GM12878 (cell line): ENCODE results near the gene CSF1. TPM values are rescaled to one million over a fixed set of nuclear protein-coding genes. Genes with fewer than 3 reads are reported as not detected.

ENCODE experiments used
- ATAC-seq: fragments of 200-7000 bp; cut with Tn5 transposase; 3 replicates; pipeline ENCODE4 v1.9.1; 2020; ENCODE audit warnings: mild to moderate bottlenecking, moderate library complexity
- BruUV-seq: library from RNA; stranded (reverse); fragments of 400-500 nt; replicated peaks from 2 replicates; lab custom pipeline; 2021; lab: Mats Ljungman, UMichigan
- CTCF ChIA-PET: fragments of 300-600 bp; sonication (Branson Sonifier 250); formaldehyde crosslinking; extraction: SDS; loops from one replicate; lab custom pipeline; 2021; ENCODE audit warnings: inconsistent platforms; lab: Yijun Ruan, JAX
- POLR2A ChIA-PET: fragments of 350-600 bp; formaldehyde crosslinking; extraction: SDS; loops from one replicate; lab custom pipeline; 2021; ENCODE audit warnings: inconsistent platforms; lab: Charles Lee
- RAD21 ChIA-PET: fragments of 300-600 bp; sonication (Branson Sonifier 250); formaldehyde crosslinking; loops from one replicate; lab custom pipeline; 2023; ENCODE audit warnings: antibody characterized with exemption; ENCODE audit not compliant: unreplicated experiment; lab: Charles Lee
- SMC1A ChIA-PET: fragments of 300-600 bp; sonication (Branson Sonifier 250); formaldehyde crosslinking; loops from one replicate; lab custom pipeline; 2023; ENCODE audit not compliant: unreplicated experiment, uncharacterized antibody; lab: Charles Lee
- DNase-seq: peaks from one replicate; pipeline ENCODE4 v3.0.0-alpha.2; 2011; ENCODE audit warnings: low read depth, low spot score
- FAIRE-seq: peaks from 3 replicates; lab custom pipeline; 2011; peaks lifted over from hg19 to GRCh38; lab: Jason Lieb, UNC
- H2AFZ ChIP-seq: 2 replicates; pipeline ENCODE4 v1.6.0; 2011; ENCODE audit warnings: low read depth, low read length, control low read depth; ENCODE audit not compliant: control insufficient read depth
- H3K27ac ChIP-seq: 2 replicates; pipeline ENCODE4 v1.5.1; 2011; ENCODE audit warnings: control low read depth; ENCODE audit not compliant: control insufficient read depth, insufficient read depth
- H3K27me3 ChIP-seq, 2 experiments: replicated peaks in 1 of 2; 2 replicates each; pipeline versions ENCODE4 v1.6.0 to v1.6.1; 2011; ENCODE audit warnings: low read length in 1 of 2; ENCODE audit not compliant: control insufficient read depth in 2 of 2, insufficient read depth in 2 of 2
- H3K36me3 ChIP-seq, 2 experiments: 2 replicates each; pipeline ENCODE4 v1.5.1; 2011; ENCODE audit warnings: low read length in 1 of 2; ENCODE audit not compliant: control insufficient read depth in 2 of 2, insufficient read depth in 2 of 2
- H3K4me1 ChIP-seq: 2 replicates; pipeline ENCODE4 v1.6.1; 2011; ENCODE audit warnings: mild to moderate bottlenecking, low read length, moderate library complexity, mixed read lengths; ENCODE audit not compliant: control insufficient read depth, insufficient read depth
- H3K4me2 ChIP-seq: 2 replicates; pipeline ENCODE4 v1.6.0; 2011; ENCODE audit warnings: control low read depth; ENCODE audit not compliant: control insufficient read depth, insufficient read depth
- H3K4me3 ChIP-seq: fragments of 200-600 bp; sonication (generic); 2 replicates; pipeline ENCODE4 v1.5.1; 2016
- H3K79me2 ChIP-seq: 2 replicates; pipeline ENCODE4 v1.6.0; 2011; ENCODE audit warnings: low read length; ENCODE audit not compliant: control insufficient read depth, insufficient read depth
- H3K9ac ChIP-seq: 2 replicates; pipeline ENCODE4 v1.8.0; 2011; ENCODE audit warnings: low read length, control low read depth, mixed read lengths; ENCODE audit not compliant: control insufficient read depth, insufficient read depth
- H3K9me3 ChIP-seq: replicated peaks from 3 replicates; pipeline ENCODE4 v1.5.1; 2011; ENCODE audit warnings: mild to moderate bottlenecking, low read length; ENCODE audit not compliant: control insufficient read depth, insufficient read depth
- H4K20me1 ChIP-seq: 2 replicates; pipeline ENCODE4 v1.6.0; 2011; ENCODE audit not compliant: control insufficient read depth, insufficient read depth
- BRCA1 ChIP-seq: IDR thresholded peaks from 2 replicates; pipeline ENCODE4 v1.6.1; 2011; ENCODE audit warnings: low read depth, low read length, improper control_type of control experiment
- CEBPB ChIP-seq, 2 experiments: fragments of 150-350 bp in 1 of 2; IDR thresholded peaks; 2 replicates each; pipeline ENCODE4 v1.6.1; 2012 to 2014; ENCODE audit warnings: low read depth in 2 of 2, low read length in 2 of 2, borderline replicate concordance in 1 of 2, inconsistent platforms in 1 of 2
- EP300 ChIP-seq, 2 experiments: fragments of 150-350 bp in 1 of 2; IDR thresholded peaks; 2 replicates each; pipeline ENCODE4 v1.6.1; 2011 to 2012; ENCODE audit warnings: low read depth in 2 of 2, low read length in 2 of 2, borderline replicate concordance in 1 of 2, improper control_type of control experiment in 1 of 2, inconsistent platforms in 1 of 2; ENCODE audit not compliant: control insufficient read depth in 1 of 2
- NFYA ChIP-seq: IDR thresholded peaks from 2 replicates; pipeline ENCODE4 v1.6.1; 2011; ENCODE audit warnings: low read depth, mild to moderate bottlenecking, low read length, improper control_type of control experiment, borderline replicate concordance
- POLR2AphosphoS2 ChIP-seq: IDR thresholded peaks from 2 replicates; pipeline ENCODE4 v1.6.1; 2011; ENCODE audit warnings: low read depth, mild to moderate bottlenecking, low read length, improper control_type of control experiment, moderate library complexity
- SREBF1 ChIP-seq: IDR thresholded peaks from 2 replicates; pipeline ENCODE4 v1.6.1; 2012; ENCODE audit warnings: mild to moderate bottlenecking, low read length
- TARDBP ChIP-seq: IDR thresholded peaks from 2 replicates; pipeline ENCODE4 v1.6.1; 2016; ENCODE audit warnings: borderline replicate concordance
- USF1 ChIP-seq: IDR thresholded peaks from 2 replicates; pipeline ENCODE4 v1.6.1; 2011; ENCODE audit warnings: borderline replicate concordance, low read depth, mild to moderate bottlenecking, moderate library complexity, mixed read lengths, low read length; ENCODE audit not compliant: insufficient read depth; ENCODE audit errors: extremely low read length
- USF2 ChIP-seq: IDR thresholded peaks from 2 replicates; pipeline ENCODE4 v1.6.1; 2011; ENCODE audit warnings: low read depth, low read length, improper control_type of control experiment, borderline replicate concordance
- WRNIP1 ChIP-seq: IDR thresholded peaks from 2 replicates; pipeline ENCODE4 v1.6.1; 2011; ENCODE audit warnings: low read depth, low read length, improper control_type of control experiment, borderline replicate concordance
- WGBS: methylation state at CpG from one replicate; pipeline ENCODE4 v1.1.6; 2016; ENCODE audit warnings: low lambda C conversion rate; ENCODE audit not compliant: insufficient replicate concordance, insufficient coverage; ENCODE audit errors: missing lambda C conversion rate; 5-methylcytosine and 5-hydroxymethylcytosine counted together
- in situ Hi-C: fragments of 300-500 bp; cut with MboI; formaldehyde crosslinking; loops from 9 replicates; pipeline ENCODE4 v1.14.3; 2018; ENCODE audit warnings: mixed read lengths
- intact Hi-C: fragments of 100-400 bp; cut with micrococcal nuclease; formaldehyde crosslinking; loops from one replicate; pipeline ENCODE4 v1.14.2; 2022; ENCODE audit not compliant: unreplicated experiment
- polyA plus RNA-seq, 11 experiments: library from polyadenylated mRNA; depleted of rRNA in 4 of 11; unstranded in 6 of 11; stranded (reverse) in 5 of 11; fragments of >200 nt; fragmentation: Nextera tagmentation in 4 of 11; fragmentation: Illumina TruSeq in 1 of 11; extraction: Ambion mirVana in 4 of 11; extraction: Trizol in 1 of 11; gene quantifications; 1 replicate in 1 of 11; 2 replicates in 10 of 11; pipeline versions ENCODE4 v1.2.1 to v1.2.3, GENCODE V29; 2011 to 2016; ENCODE audit warnings: inconsistent platforms in 2 of 11, missing spikeins in 2 of 11, low read depth in 1 of 11
- total RNA-seq, 4 experiments: library from RNA; depleted of rRNA in 3 of 4; stranded (reverse); fragments of >200 nt in 3 of 4; fragmentation: Illumina TruSeq in 1 of 4; extraction: Trizol in 1 of 4; gene quantifications; 2 replicates each; pipeline versions ENCODE4 v1.2.1 to v1.2.3, GENCODE V29; 2013 to 2021
- TF ChIP-seq, protein P1 (sequence below): IDR thresholded peaks from 2 replicates; pipeline ENCODE4 v1.6.1; 2011; ENCODE audit warnings: low read depth, mild to moderate bottlenecking, low read length, moderate library complexity, borderline replicate concordance; ENCODE audit errors: extremely low read depth

The CSF1 gene
- total and polyA plus RNA-seq, 10 of the 15 experiments (the other 5 are each of a cell fraction or from before 2014, with no cell fraction given): 1.2 to 32.4 (median 13.0) TPM

DNA sequence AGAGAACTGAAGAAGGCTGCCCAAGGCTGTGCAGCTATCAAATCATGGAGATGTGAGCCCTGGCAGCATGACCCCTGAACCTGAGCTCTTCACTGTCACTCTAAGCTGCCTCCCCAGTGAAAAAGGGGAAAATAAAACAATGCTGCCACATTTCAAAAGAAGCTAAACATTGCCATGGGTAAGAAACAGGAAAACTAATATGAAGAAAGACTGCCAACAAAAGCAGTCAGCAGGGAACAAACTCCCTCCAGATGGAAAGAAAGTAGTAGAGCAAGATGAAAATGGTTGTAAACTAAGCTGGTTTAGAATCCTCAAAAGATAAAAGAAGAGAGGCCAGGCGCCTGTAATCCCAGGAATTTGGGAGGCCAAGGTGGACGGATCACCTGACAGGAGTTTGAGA is 36.2 kb upstream of the CSF1 start:
- intact Hi-C loops: no loop called here
- TF ChIP-seq POLR2AphosphoS2 (no peak), USF1 (no peak), EP300 (IDR thresholded peaks at IDR 0.05; ENCODE audit: borderline replicate concordance in 1 of 2, control insufficient read depth in 1 of 2, low read depth in 2 of 2, low read length in 2 of 2) (no peak), SREBF1 (no peak), NFYA (no peak), WRNIP1 (no peak), CEBPB (IDR thresholded peaks at IDR 0.05; ENCODE audit: borderline replicate concordance in 1 of 2, low read depth in 2 of 2, low read length in 2 of 2) (no peak), USF2 (no peak), BRCA1 (no peak), TARDBP (no peak)
- TF ChIP-seq, protein P1, sequence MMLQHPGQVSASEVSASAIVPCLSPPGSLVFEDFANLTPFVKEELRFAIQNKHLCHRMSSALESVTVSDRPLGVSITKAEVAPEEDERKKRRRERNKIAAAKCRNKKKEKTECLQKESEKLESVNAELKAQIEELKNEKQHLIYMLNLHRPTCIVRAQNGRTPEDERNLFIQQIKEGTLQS: no peak
- no peak overlapping the region for H3K9ac ChIP-seq
- SMC1A ChIA-PET: interaction anchor here (1.0 to 2.2 kb wide), 3 partner anchors 34 to 40 kb away, joined by 3 to 7 read pairs (median 4); no protein-coding TSS in a partner anchor
- H3K4me1 ChIP-seq: no peaks in the 10 kb centered on the region; the same call in 1 of the 2 replicates
- H3K27me3 ChIP-seq: no peaks in the 10 kb centered on the region
- no peaks in the 10 kb centered on the region for H4K20me1 ChIP-seq
- in situ Hi-C loops: no loop called here
- POLR2A ChIA-PET: interaction anchor here (0.6 to 1.6 kb wide), 3 partner anchors 18 to 63 kb away, joined by 3 to 5 read pairs (median 3); no protein-coding TSS in a partner anchor
- CTCF ChIA-PET: no interaction called here
- H3K4me2 ChIP-seq: no peak overlapping the region
- no peaks in the 10 kb centered on the region for H3K79me2 ChIP-seq
- RAD21 ChIA-PET: no interaction called here
- FAIRE-seq: no peak
- no peak for DNase-seq
- H3K36me3 ChIP-seq: no peaks in the 10 kb centered on the region
- ATAC-seq: no peak
- H2AFZ ChIP-seq: no peak overlapping the region
- whole genome bisulfite sequencing: 75% methylated on average over 2 of the region's 2 CpGs
- BruUV-seq: no TSS peak
- no peak overlapping the region for H3K27ac ChIP-seq
- no peaks in the 10 kb centered on the region for H3K9me3 ChIP-seq
- H3K4me3 ChIP-seq: no peak overlapping the region
